GM19467 (cell line): ENCODE data around the gene MRPL19.

Experiments
- ATAC-seq: cut with Tn5 transposase; IDR thresholded peaks from one replicate; pipeline ENCODE4 v1.9.1; 2021; ENCODE audit warnings: mild to moderate bottlenecking, moderate library complexity; ENCODE audit not compliant: unreplicated experiment

The MRPL19 gene

DNA sequence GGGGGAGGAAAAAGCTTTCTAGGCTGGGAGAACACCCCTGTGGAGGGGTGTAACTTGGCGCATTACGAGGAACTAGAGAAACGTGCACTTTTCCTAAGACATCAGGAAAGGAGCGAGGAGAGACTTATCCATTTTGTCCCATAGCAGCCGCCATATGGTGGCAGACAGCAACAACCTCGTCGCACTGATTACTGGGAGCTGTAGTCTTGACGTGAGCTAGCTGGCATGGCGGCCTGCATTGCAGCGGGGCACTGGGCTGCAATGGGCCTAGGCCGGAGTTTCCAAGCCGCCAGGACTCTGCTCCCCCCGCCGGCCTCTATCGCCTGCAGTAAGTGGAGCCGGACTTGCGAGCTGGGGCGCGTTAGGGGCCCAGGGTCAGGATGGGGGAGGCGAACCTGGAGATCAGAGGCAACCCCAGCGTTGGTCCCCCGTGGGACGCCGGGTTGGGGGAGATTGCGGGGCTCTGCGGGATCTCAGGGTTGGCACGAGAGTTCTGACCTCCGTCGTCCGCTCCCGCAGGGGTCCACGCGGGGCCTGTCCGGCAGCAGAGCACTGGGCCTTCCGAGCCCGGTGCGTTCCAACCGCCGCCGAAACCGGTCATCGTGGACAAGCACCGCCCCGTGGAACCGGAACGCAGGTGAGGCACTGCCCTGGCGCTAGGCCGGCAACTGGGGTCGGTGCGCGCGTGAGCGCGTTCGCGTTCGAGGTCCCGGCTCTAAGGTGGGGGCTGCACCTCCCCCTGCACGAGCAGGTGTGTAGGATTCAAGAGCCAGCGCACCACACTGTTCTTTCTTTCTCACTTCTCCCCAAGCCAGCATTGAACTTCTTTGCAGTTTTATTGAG, at the start of gene MRPL19:
TSS of gene MRPL19 (plus strand) at position 201 of the 843 bp plus-strand sequence. CDS start at position 226, 25 bp downstream.
- ATAC-seq = peak; percentile 93

DNA sequence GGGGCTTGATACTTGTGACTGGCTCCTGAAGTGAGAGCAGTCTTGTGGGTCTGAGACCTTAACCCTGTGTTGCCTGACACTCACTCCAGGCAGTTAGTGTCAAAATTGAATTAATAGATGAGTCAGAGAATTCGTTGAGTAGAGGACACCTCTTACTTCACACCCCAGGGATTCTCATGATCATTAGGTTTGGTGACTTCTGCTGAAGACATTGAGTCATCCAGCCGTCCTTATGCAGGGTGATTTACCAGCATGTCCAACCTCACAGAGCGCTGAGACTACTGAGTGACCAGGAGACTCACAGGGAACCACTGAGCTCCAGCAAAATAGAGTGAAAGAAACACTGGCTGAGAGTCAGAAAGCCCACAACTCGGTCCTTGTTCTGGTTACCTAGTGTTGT, 49.8 kb upstream of the MRPL19 start:
- no peak for ATAC-seq

DNA sequence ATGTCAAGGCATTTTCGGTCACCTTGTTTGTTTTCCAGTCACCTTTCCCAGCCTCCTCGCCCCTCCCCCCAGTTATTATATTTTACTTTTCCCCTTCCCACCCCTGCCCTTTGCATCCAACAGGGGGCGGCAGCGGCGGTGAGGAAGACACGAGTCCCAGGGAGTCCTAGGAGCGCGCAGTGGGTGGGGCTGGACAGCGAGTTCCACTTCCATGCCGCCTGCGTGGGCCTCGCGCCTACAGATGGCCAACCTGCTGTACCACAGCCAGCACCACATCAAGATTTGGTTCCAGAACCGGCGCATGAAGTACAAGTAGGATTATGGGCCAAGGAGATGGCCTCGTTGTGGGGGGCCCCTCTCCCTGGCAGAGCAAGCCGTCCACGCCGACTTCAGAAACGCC, 48.6 kb upstream of the MRPL19 start:
- ATAC-seq = no peak

DNA sequence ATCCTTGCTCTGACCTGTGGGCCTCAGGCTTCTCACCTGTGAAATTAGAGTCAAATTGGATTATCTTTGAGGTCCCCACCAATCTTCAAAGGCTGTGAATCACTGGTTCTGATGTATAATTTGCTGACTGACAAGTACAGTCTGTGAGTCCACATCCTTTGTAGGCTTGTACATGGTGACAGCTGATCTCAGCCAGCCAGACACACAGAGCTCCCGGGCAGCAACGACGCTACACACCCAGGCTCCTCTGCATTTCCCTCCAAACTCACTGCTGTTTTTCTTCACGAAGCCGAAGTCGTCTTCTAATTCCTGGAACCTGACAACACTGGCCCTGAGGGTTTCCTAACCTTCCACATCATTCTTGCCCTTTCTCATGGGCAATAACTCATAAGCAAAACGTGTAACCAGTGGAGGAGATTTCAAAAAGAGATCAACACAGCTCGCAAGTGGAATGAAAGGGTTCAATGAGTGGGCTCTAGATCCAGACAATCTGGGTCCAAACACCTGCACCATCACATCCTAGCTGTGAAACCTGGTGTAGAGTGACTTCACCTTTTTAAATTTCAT, 47.9 kb upstream of the MRPL19 start:
- no peak for ATAC-seq

DNA sequence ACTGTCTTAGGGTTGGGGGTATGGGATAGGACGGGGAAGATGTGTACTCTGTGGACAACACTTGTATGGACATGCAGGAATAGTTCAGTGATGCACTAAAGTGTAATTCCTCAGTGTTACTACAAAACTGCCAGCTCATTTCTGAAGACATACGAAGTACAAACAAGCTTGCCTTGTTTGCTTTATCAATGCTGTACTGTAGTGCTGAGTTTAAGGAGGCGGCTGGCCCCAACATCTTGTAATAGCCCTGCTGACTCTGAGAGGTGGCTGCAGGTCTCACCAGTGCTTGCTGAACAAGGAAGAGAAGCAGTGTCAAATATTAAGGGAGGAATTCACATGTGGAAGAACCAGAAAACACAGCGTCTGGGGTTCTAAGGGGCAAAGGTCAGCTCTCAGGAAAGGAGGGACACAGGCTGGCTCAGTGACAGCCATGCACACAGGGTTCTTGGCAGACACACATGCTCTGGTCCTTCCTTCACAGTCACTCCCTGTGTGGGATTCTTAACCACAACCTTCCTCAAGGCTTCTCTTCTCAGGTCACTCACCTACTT, 46.0 kb upstream of the MRPL19 start:
- no peak for ATAC-seq

DNA sequence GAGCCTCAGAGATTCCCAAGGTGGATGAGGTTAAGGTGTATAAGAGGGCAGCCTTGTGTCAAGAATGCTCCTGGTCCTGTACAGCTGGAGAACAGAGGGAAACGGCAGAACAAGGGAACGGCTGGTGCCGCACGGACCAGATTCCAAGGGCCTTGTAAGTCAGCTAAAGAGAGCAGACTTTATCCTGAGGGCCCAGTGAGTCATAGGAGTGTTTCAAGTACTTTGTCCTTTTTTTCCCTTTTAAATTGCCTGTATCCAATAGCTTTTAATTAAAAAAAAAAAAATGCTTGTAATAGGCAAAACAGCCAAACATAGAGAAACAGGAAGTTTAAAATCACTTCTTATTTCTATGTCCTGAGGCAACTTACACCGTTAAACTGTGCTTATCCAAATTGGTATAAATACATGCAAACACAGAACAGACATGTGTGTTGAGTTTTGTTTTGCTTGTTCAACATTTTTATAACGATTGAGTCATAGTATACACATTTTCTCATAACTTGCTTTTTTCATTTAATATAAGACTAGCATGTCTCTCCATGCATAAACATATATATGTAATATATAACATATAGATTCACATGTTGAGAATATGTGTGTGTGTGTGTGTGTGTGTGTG, 43.8 kb upstream of the MRPL19 start:
- ATAC-seq = no peak

DNA sequence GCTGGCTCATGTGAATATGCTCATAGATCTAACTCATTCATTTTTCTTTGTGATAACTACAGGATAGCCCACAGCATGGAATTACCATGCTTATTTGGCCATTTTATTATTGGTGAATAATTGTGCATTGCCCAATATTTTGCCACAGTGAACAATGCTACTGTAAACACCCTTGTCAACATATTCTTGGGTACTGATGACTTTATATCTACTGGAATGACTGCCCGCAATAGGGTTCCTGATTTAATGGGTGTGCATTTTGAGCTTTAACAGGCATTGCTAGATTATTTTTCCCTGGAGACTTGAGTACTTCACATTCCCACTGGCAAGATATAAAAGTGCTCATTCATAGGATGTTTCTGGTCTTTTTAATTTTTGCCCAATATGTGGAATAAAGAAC, 43.1 kb upstream of the MRPL19 start:
- no peak for ATAC-seq

- ATAC-seq = no peak
These were observed 42.1 kb upstream of the MRPL19 start for GRCh38 chr2:75604484-75604883.

DNA sequence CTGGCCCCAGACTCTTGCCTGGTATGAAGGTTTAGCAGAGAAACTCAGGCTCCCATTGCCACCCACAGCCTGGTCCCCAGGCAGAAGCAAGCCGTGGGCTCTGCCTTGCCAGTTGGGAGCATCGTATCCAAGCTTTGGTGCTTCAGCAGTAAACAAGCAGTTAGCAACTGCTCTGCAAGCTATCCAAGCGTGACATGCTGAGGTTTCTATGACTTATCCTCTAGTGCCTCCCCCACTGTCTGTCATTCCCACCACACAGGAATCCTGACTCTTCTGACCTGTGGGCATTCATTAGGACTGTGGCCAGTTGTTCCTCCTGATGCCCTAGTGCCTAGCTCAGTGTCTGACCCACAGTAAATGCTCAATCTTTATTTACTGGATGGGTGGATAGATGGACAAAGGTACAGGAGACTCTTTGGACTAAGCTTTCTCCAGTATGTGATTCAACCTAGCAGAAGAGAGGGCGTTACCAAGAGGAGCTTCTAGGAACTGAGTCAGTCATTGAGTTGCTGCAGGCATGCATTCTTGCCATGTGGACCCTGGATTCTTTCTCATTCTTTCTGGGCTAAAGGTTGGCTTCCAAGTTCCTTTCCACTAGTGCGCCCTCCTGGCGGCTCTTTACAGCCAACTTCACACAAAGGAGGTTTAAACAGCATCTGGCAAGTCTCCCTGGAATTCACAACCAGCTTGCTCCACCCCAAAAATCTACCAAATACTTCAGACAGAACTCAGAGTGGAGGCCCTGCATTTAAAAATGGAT, 40.6 kb upstream of the MRPL19 start:
- no peak for ATAC-seq

DNA sequence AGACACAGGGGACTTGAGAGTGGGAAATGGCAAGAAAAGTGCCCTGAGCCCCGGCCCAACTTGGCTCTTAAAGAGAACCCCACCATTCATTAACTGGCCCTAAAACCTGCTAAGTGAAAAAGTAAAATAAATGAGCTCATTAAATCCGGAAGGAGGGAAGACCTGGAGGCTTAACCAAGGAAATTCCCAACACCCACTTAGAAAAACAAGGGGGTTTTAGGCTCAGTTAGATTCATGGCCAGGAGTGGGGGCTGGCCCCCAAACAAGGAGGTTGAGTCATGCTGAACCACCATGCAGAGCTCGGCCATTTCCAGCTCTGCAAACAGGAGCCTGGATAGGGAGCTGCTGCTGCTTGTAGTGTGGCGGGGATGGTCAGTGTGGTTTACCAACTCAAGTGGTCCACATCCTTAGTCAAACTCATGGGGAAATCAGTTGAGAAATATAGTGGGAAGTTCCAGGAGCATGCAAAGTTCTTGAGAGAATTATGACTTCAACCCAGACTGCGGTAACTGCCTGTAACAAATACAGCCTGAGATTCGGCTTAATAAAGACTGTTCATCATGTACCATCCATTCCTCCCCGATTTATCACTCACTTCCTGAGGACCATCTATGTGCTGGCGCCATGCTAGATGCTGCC, 39.7 kb upstream of the MRPL19 start:
- ATAC-seq = no peak

DNA sequence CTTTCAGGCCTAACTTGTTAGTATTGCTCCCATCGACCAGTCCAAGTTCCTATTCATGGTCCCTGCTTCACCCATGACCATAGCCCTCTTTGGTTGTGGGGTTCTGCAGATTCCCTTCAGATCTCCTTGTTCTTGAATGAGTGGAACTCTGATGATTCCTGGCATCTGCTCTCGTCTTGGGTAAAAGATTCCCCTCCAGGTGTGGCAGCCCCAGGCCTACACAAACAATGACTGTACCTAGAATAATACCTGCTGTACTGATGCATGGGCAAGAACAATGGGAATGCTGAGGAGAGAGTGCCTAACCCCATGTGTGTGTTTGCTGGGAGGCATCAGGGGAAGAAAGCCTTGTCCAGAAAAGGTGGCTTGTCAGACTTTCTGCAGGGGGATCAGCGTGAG, 39.2 kb upstream of the MRPL19 start:
- no peak for ATAC-seq

DNA sequence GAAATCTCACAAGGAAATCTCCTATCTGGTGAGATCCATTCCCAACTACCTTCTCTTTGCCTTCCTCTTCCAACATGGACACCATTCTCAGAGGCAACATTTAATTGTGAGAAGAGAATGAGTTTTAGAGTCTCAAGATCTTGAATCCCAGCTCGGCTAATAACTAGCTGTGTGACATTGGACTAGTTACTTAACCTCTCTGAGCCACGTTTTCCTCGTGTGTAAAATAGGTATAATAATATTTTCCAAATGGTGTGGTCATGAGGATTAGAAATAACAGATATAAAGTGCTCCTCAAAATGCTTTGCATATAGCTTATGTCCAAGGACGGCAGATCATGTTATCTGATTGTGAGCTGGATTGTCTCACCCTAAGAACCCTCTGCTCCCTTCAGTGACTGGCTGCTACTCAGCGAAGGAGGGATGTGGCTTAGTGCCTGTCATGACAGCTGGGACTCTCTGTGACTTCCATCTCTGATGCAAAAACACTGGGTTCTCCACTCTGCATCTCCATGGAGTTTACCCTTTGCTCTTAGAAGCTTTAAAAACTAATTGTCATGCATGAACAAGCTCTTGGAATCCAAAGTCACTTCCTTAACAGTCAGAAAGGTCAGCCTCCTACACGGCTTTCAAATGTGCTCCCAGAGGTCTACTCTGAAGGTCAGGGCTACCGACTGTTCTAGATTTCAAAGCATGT, 38.4 kb upstream of the MRPL19 start:
- no peak for ATAC-seq

DNA sequence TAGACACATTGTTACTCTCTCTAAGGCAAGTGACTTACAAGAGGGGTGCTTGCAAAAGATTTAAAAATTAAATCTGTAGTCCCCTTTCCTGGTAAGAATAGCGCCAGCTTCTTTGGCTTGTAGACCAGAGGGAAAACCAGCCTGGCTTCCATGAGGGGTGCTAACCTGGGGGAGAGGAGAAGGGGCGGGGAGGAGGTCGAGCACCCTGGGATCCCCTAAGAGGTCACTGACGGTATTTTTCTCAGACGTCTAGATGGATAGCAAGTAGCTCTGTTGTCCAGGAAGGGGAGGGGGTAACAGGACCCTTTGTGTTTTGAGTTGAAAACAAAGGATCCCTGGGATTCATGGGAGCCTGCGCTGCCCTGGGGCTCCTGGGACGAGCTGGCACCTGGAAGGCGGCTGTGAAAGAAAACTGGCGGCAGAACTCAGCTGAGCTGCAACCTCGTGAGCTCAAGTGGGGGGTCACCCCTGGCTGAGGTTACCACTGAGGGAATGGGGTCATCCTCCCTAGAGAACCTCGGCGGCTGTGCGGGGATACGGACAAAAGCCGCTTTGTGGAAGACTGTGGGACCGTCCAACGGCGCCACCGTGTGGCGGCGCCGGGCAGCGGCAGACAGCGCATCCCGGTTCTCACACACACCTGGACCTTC, 37.8 kb upstream of the MRPL19 start:
- no peak for ATAC-seq

DNA sequence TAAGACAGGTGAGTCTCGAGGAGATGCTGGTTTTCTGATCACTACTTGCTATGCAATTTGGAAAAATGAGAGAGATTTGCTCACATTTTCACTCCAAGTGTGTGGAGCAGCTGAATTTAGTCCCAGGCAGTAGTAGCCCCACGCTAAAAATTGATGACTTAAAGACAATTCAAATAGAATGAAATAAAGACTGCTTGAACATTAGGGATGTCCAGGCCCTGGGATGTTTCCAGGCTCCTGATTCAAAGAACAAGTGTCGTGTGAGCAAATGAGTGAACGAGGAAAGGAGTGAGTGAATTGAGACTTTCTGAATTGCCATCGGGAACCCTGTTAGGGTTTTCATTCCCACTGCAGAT, 37.3 kb upstream of the MRPL19 start:
- ATAC-seq = no peak

GRCh38 chr2:75609937-75610508, 36.6 kb upstream of the MRPL19 start:
- ATAC-seq = no peak

- ATAC-seq = no peak
These were observed 35.9 kb upstream of the MRPL19 start for GRCh38 chr2:75610671-75611070.

DNA sequence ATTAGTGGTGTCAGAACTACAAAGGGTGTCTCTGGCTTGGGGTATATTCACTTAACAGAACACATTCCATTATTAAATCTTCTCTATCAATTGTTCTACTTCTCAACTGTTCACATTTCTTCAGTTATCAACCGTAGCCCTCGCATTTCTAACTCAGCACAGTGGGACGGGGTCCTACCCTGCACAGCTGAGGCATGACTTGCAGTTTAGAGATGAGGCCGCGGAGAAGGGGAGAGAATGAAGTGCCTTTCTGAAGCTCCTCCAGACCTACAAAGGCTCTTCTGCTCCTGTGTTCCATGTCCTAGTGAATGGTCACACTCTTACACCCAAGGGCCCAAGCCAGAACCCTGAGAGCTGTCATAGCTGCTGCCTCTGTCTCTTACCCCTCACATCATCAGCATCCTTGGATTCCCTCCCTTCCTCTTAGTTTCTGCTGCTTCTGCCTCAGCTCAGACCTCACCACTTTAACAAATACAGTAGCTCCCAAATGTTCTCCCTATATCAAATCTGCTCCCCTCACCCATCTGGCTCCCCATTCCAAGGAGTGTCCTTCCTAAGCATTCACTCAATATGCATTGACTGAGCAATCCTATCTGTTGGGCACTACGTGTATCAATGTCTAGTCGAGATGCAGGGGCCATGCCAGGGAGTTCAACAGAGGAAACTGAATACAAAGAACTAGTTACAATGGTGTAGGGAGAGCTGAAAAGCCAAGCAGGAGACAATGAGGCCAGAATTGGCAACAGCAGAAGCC, 34.3 kb upstream of the MRPL19 start:
- no peak for ATAC-seq

DNA sequence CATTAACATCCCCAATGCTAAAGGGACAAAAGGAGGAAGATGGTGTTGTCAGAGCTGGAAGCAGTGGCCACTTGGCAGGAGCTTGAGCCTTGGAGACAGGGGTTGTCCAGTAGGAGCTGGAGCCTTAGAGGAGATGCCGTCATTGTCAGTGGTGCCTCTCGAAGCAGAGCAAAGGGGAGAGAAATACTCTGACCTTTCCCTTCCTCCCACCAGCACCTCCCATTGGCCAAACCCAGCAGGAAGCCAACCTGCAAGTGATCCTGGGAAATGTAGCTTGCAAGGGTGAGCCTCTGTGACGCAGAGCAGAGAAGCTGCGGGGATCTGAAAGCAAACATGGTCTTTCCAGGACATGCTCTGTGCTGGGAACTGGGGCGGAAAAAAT, 33.7 kb upstream of the MRPL19 start:
- no peak for ATAC-seq
